ENCODE measurements around the gene SDE2. TPM values are rescaled to one million over a fixed set of nuclear protein-coding genes. Genes with fewer than 3 reads are reported as not detected.

The SDE2 gene
- polyA plus RNA-seq (ENCODE audit: insufficient read depth in 1 of 5, insufficient read length in 5 of 5, low replicate concordance in 1 of 5): 10 to 100 TPM; 17.4 to 25.3 (median 22.8) TPM
- long read RNA-seq, donor 1, partial matches to known transcripts: 0 of 4 reads
- long read RNA-seq, donor 1, other reads (novel, unspliced or antisense): 0 of 4 reads
- long read RNA-seq, donor 2, partial matches to known transcripts: 5 of 7 reads
- long read RNA-seq, donor 2, other reads (novel, unspliced or antisense): 0 of 7 reads
- long read RNA-seq, donor 3, partial matches to known transcripts: 0 of 1 reads
- long read RNA-seq, donor 3, other reads (novel, unspliced or antisense): 0 of 1 reads
- long read RNA-seq, donor 4, partial matches to known transcripts: 0 of 2 reads
- long read RNA-seq, donor 4, other reads (novel, unspliced or antisense): 0 of 2 reads
- long read RNA-seq, donor 5, partial matches to known transcripts: 0 of 4 reads
- long read RNA-seq, donor 5, other reads (novel, unspliced or antisense): 0 of 4 reads
- long read RNA-seq, donor 6, partial matches to known transcripts: 0 of 4 reads
- long read RNA-seq, donor 6, other reads (novel, unspliced or antisense): 0 of 4 reads
- long read RNA-seq, donor 7, partial matches to known transcripts: 5 of 8 reads
- long read RNA-seq, donor 7, other reads (novel, unspliced or antisense): 0 of 8 reads
- long read RNA-seq, donor 8, partial matches to known transcripts: 0 of 4 reads
- long read RNA-seq, donor 8, other reads (novel, unspliced or antisense): 0 of 4 reads

- peak; percentile 99 for DNase-seq
These were observed at the start of gene SDE2 for GRCh38 chr1:225999227-225999911. Gene SDE2 (minus strand): TSS chr1:225999343. CDS start chr1:225999312, 31 bp downstream.

GRCh38 chr1:226048886-226049285, 49.7 kb upstream of the SDE2 start:
- no peak for DNase-seq

GRCh38 chr1:226047495-226047894, 48.4 kb upstream of the SDE2 start:
- DNase-seq: no peak

GRCh38 chr1:226046240-226046639, 47.1 kb upstream of the SDE2 start:
- no peak for DNase-seq

GRCh38 chr1:226044514-226045101, 45.5 kb upstream of the SDE2 start:
- DNase-seq: no peak

GRCh38 chr1:226041419-226041818, 42.3 kb upstream of the SDE2 start:
- no peak for DNase-seq

GRCh38 chr1:226038661-226039060, 39.5 kb upstream of the SDE2 start:
- DNase-seq: no peak

GRCh38 chr1:226035915-226036314, 36.8 kb upstream of the SDE2 start:
- no peak for DNase-seq

GRCh38 chr1:226034482-226034881, 35.3 kb upstream of the SDE2 start:
- DNase-seq: peak; percentile 91 to 94

GRCh38 chr1:226033991-226034390, 34.8 kb upstream of the SDE2 start:
- no peak for DNase-seq

- DNase-seq: no peak
These were observed 34.4 kb upstream of the SDE2 start for GRCh38 chr1:226033582-226033981.

GRCh38 chr1:226029568-226030225, 30.6 kb upstream of the SDE2 start:
- no peak for DNase-seq

GRCh38 chr1:226029093-226029496, 30.0 kb upstream of the SDE2 start:
- DNase-seq: no peak

GRCh38 chr1:226027538-226028217, 28.5 kb upstream of the SDE2 start:
- no peak for DNase-seq

- DNase-seq: no peak
These were observed 27.7 kb upstream of the SDE2 start for GRCh38 chr1:226026833-226027232.

- DNase-seq: no peak
These were observed 24.6 kb upstream of the SDE2 start for GRCh38 chr1:226023735-226024134.

- DNase-seq: no peak
These were observed 22.7 kb upstream of the SDE2 start for GRCh38 chr1:226021801-226022200.

GRCh38 chr1:226021401-226021800, 22.3 kb upstream of the SDE2 start:
- DNase-seq: no peak

GRCh38 chr1:226019572-226019971, 20.4 kb upstream of the SDE2 start:
- DNase-seq: no peak

GRCh38 chr1:226017070-226017469, 17.9 kb upstream of the SDE2 start:
- DNase-seq: no peak

- DNase-seq: no peak
These were observed 10.5 kb upstream of the SDE2 start for GRCh38 chr1:226009650-226010044.

Data from right lung (tissue), 10 donors.